H1 (cell line): ENCODE results near the gene MCF2L. TPM values are rescaled to one million over a fixed set of nuclear protein-coding genes. Genes with fewer than 3 reads are reported as not detected.

Experiments
- CBX5 ChIP-seq: fragments of 300-800, 300-1000 bp; sonication (generic); IDR thresholded peaks from 2 replicates; pipeline ENCODE4 v1.7.1; 2016; ENCODE audit warnings: antibody characterized with exemption, low read length, low read depth
- EP300 ChIP-seq, 2 experiments: IDR thresholded peaks; 1 replicate in 1 of 2; 2 replicates in 1 of 2; pipeline ENCODE4 v1.6.1; 2011 to 2012; ENCODE audit warnings: low read depth in 2 of 2, low read length in 2 of 2, mild to moderate bottlenecking in 2 of 2, borderline replicate concordance in 1 of 2, inconsistent platforms in 1 of 2, moderate library complexity in 1 of 2
- RFX5 ChIP-seq: IDR thresholded peaks from 2 replicates; pipeline ENCODE4 v1.6.1; 2011; ENCODE audit warnings: low read depth, low read length, improper control_type of control experiment, borderline replicate concordance
- SIX5 ChIP-seq: IDR thresholded peaks from 2 replicates; pipeline ENCODE4 v1.6.1; 2011; ENCODE audit warnings: mild to moderate bottlenecking, low read depth, low read length
- SUZ12 ChIP-seq: fragments of 200-600 bp; sonication (generic); IDR thresholded peaks from 2 replicates; pipeline ENCODE4 v1.6.1; 2012; ENCODE audit warnings: mild to moderate bottlenecking, inconsistent platforms, low read length, moderate library complexity, mixed read lengths
- TCF12 ChIP-seq: IDR thresholded peaks from 2 replicates; pipeline ENCODE4 v1.6.1; 2011; ENCODE audit warnings: low read depth, mild to moderate bottlenecking, low read length
- TEAD4 ChIP-seq: IDR thresholded peaks from 2 replicates; pipeline ENCODE4 v1.6.1; 2012; ENCODE audit warnings: low read depth, low read length, inconsistent platforms, mixed read lengths
- polyA plus RNA-seq, 7 experiments: library from polyadenylated mRNA; depleted of rRNA in 3 of 7; stranded (reverse) in 5 of 7; unstranded in 2 of 7; fragments of >200 nt in 5 of 7; fragments of 200-250 nt in 2 of 7; gene quantifications; 1 replicate in 5 of 7; 2 replicates in 1 of 7; 4 replicates in 1 of 7; pipeline versions ENCODE4 v1.2.1 to v1.2.3, GENCODE V29; 2011 to 2013; ENCODE audit warnings: missing spikeins in 2 of 7, mixed read lengths in 2 of 7
- total RNA-seq: library from RNA; stranded (reverse); fragmentation: NEBNext Ultra II Directional; extraction: Animal tissue kit (Norgen Biotek cat#: 25700); gene quantifications from 2 replicates; pipeline ENCODE4 v1.2.1, GENCODE V29; 2021

Gene MCF2L
- total and polyA plus RNA-seq, 2 of the 8 experiments (the other 6 are each of a cell fraction or from before 2014, with no cell fraction given), result 10.1 to 24.4 TPM

GRCh38 chr13:113121928-113122471, 153.0 kb downstream of the MCF2L start (continued):
- TF ChIP-seq EP300 (IDR thresholded peaks at IDR 0.05; ENCODE audit: borderline replicate concordance in 1 of 2, low read depth in 2 of 2, low read length in 2 of 2) (no peak), TCF12 (no peak), RFX5 (no peak), CBX5 (no peak), TEAD4 (no peak), SUZ12 (no peak), SIX5 (no peak)
